NCI-H526 (cell line): Measurements from ENCODE around the gene TBC1D8.
A peak's percentile ranks its signal among the peaks of the same experiment; 100 is the strongest.

ENCODE experiments used
- DNase-seq, 2 experiments: peaks; one replicate each; lab custom pipeline; 2025; lab: John Stamatoyannopoulos, UW

TBC1D8 gene

GRCh38 chr2:101111917-101112771 is 39.0 kb downstream of the TBC1D8 start:
- DNase-seq: no peak

GRCh38 chr2:101111262-101111838 is 39.8 kb downstream of the TBC1D8 start:
- no peak for DNase-seq

- no peak for DNase-seq
Observed at GRCh38 chr2:101109451-101110118, 41.6 kb downstream of the TBC1D8 start.

- DNase-seq: no peak
Observed at GRCh38 chr2:101108357-101108756, 42.8 kb downstream of the TBC1D8 start.

GRCh38 chr2:101107241-101107640 is 43.9 kb downstream of the TBC1D8 start:
- no peak for DNase-seq

- peak in 1 of 2 experiments; percentile 52 for DNase-seq
Observed at GRCh38 chr2:101106453-101107181, 44.6 kb downstream of the TBC1D8 start.

- DNase-seq: no peak
Observed at GRCh38 chr2:101105654-101106053, 45.5 kb downstream of the TBC1D8 start.

GRCh38 chr2:101097638-101098037 is 53.5 kb downstream of the TBC1D8 start:
- no peak for DNase-seq

- no peak for DNase-seq
Observed at GRCh38 chr2:101096619-101097142, 54.5 kb downstream of the TBC1D8 start.

GRCh38 chr2:101094351-101094750 is 56.8 kb downstream of the TBC1D8 start:
- no peak for DNase-seq

GRCh38 chr2:101089942-101090799 is 61.0 kb downstream of the TBC1D8 start:
- no peak for DNase-seq

- DNase-seq: no peak
Observed at GRCh38 chr2:101089419-101089818, 61.8 kb downstream of the TBC1D8 start.

GRCh38 chr2:101087638-101088037 is 63.5 kb downstream of the TBC1D8 start:
- no peak for DNase-seq

- DNase-seq: no peak
Observed at GRCh38 chr2:101083613-101084012, 67.6 kb downstream of the TBC1D8 start.

- DNase-seq: no peak
Observed at GRCh38 chr2:101082998-101083397, 68.2 kb downstream of the TBC1D8 start.

GRCh38 chr2:101081375-101081907 is 69.7 kb downstream of the TBC1D8 start:
- no peak for DNase-seq

- DNase-seq: no peak
Observed at GRCh38 chr2:101080211-101081068, 70.7 kb downstream of the TBC1D8 start.

GRCh38 chr2:101076581-101076980 is 74.6 kb downstream of the TBC1D8 start:
- no peak for DNase-seq

- DNase-seq: peak; percentile 88 to 92
Observed at GRCh38 chr2:101064868-101065549, 86.2 kb downstream of the TBC1D8 start.
